Uterus (tissue), 2 donors: ENCODE data around the gene ZNF32.

Experiments
- CTCF ChIP-seq, 4 experiments: fragments of 200-600 bp in 2 of 4; fragments of 450-650 bp in 2 of 4; sonication (generic) in 2 of 4; IDR thresholded peaks; one replicate each; pipeline ENCODE4 v1.5.1; 2016 to 2019; ENCODE audit warnings: antibody characterized with exemption in 4 of 4, mild to moderate bottlenecking in 2 of 4, moderate library complexity in 1 of 4
- POLR2A ChIP-seq, 2 donors: fragments of 450-650 bp; IDR thresholded peaks; one replicate each; pipeline ENCODE4 v1.6.1; 2016; ENCODE audit warnings: antibody characterized with exemption in 2 of 2, mild to moderate bottlenecking in 1 of 2, moderate library complexity in 1 of 2

- TF ChIP-seq POLR2A (IDR thresholded peaks at IDR 0.05), result no peak
- no peak for TF ChIP-seq CTCF (IDR thresholded peaks at IDR 0.05)
Observed at GRCh38 chr10:43658227-43658626, 9.5 kb upstream of the ZNF32 start.
